ENCODE measurements around the gene SLC29A3. TPM values are rescaled to one million over a fixed set of nuclear protein-coding genes. Genes with fewer than 3 reads are reported as not detected.

Gene SLC29A3
- total RNA-seq, 1 experiment from 2014 or later = 35.7 TPM

GRCh38 chr10:71326464-71326881 is 7.4 kb downstream of the SLC29A3 start:
- Histone ChIP-seq H3K4me2 (no peak overlapping the region), H4K20me1 (ENCODE audit: insufficient read depth) (no peaks in the 10 kb centered on the region), H3K9me3 (ENCODE audit: insufficient read depth, low read depth) (no peaks in the 10 kb centered on the region), H3K4me1 (replicated peaks; ENCODE audit: insufficient read depth) (0 out of 2 replicates have a peak, but pooled peaks cover 3% of the 10 kb centered on the region), H3K79me2 (ENCODE audit: low read depth) (no peaks in the 10 kb centered on the region), H3K36me3 (ENCODE audit: low read depth) (peaks cover 17% of the 10 kb centered on the region; the same call in 1 of the 2 replicates), H3F3A (ENCODE audit: insufficient read depth, low read depth) (no peaks in the 10 kb centered on the region), H3K9me2 (ENCODE audit: insufficient read depth) (no peaks in the 10 kb centered on the region), H3K27me3 (ENCODE audit: insufficient read depth, low read depth) (no peaks in the 10 kb centered on the region), H2AFZ (no peak overlapping the region), H3K4me3 (no peak overlapping the region), H3K27ac (no peak overlapping the region)
- TF ChIP-seq EZH2 (IDR thresholded peaks at IDR 0.05; ENCODE audit: low read depth) (no peak), CTCF (conservative IDR thresholded peaks at IDR 0.05) (no peak)
- POLR2A ChIA-PET (ENCODE audit: unreplicated experiment) = no interaction called here
- CTCF ChIA-PET = no interaction called here
- intact Hi-C loops (cut with micrococcal nuclease; ENCODE audit: unreplicated experiment) = no loop called here
- DNase-seq = no peak
- no TSS peak for BruUV-seq (replicated peaks)

- no peaks in the 10 kb centered on the region for H3K36me3 ChIP-seq (ENCODE audit: low read depth)
- no peak overlapping the region for H3K4me2 ChIP-seq
- CTCF ChIA-PET = interaction anchor here (0.6 to 1.0 kb wide), 3 partner anchors 12 to 428 kb away, joined by 3 read pairs; partner anchors contain the start of gene SLC29A3
- no peak overlapping the region for H3K27ac ChIP-seq
- intact Hi-C loops (cut with micrococcal nuclease; ENCODE audit: unreplicated experiment) = loop anchor here (1.0 kb wide), 1 partner anchor 9 kb away; no protein-coding TSS in a partner anchor
- no TSS peak for BruUV-seq (replicated peaks)
- no peaks in the 10 kb centered on the region for H4K20me1 ChIP-seq (ENCODE audit: insufficient read depth)
- H2AFZ ChIP-seq = no peak overlapping the region
- no peaks in the 10 kb centered on the region for H3K9me2 ChIP-seq (ENCODE audit: insufficient read depth)
- POLR2A ChIA-PET (ENCODE audit: unreplicated experiment) = interaction anchor here (0.5 to 0.7 kb wide), 2 partner anchors 12 to 668 kb away, joined by 3 to 4 read pairs; no protein-coding TSS in a partner anchor
- no peak for DNase-seq
- no peak for TF ChIP-seq EZH2 (IDR thresholded peaks at IDR 0.05; ENCODE audit: low read depth)
- no peak for TF ChIP-seq CTCF (conservative IDR thresholded peaks at IDR 0.05)
- peaks cover 6% of the 10 kb centered on the region for H3K79me2 ChIP-seq (ENCODE audit: low read depth)
- H3F3A ChIP-seq (ENCODE audit: insufficient read depth, low read depth) = peaks cover 5% of the 10 kb centered on the region; the same call in 1 of the 2 replicates
- H3K9me3 ChIP-seq (ENCODE audit: insufficient read depth, low read depth) = no peaks in the 10 kb centered on the region
- H3K4me1 ChIP-seq (replicated peaks; ENCODE audit: insufficient read depth) = peaks cover 11% of the 10 kb centered on the region
- no peaks in the 10 kb centered on the region for H3K27me3 ChIP-seq (ENCODE audit: insufficient read depth, low read depth)
- H3K4me3 ChIP-seq = no peak overlapping the region
Measured at GRCh38 chr10:71330789-71331404, 11.8 kb downstream of the SLC29A3 start.

DNA sequence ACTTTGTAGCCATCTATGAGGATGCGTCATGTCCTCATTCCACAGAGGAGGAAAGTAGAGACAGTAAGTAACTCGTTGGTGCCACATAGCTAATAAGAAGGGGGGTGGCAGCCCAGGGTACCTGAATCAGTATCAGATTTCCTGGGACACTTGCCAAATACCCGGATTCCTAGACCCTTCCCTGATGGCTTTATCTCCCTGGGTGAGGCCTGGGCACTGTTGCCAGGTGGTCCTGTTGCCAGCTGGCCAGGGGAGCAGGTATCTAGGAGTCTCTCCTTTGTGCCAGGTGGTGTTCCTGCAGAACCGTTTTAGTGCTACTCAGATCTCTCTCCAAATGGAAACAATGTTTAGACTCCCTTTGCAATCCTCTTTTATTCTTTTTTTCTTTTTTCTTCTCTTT is 12.7 kb downstream of the SLC29A3 start:
- intact Hi-C loops (cut with micrococcal nuclease; ENCODE audit: unreplicated experiment) = loop anchor here (1.0 kb wide), 1 partner anchor 9 kb away; no protein-coding TSS in a partner anchor

More for the DNA sequence above, 12.7 kb downstream of the SLC29A3 start:
- Histone ChIP-seq H3F3A (ENCODE audit: insufficient read depth, low read depth) (peaks cover 9% of the 10 kb centered on the region; the same call in 1 of the 2 replicates), H3K27ac (no peak overlapping the region), H2AFZ (no peak overlapping the region), H3K4me1 (replicated peaks; ENCODE audit: insufficient read depth) (peaks cover 20% of the 10 kb centered on the region), H3K4me2 (no peak overlapping the region), H3K36me3 (ENCODE audit: low read depth) (no peaks in the 10 kb centered on the region), H3K9me2 (ENCODE audit: insufficient read depth) (no peaks in the 10 kb centered on the region), H4K20me1 (ENCODE audit: insufficient read depth) (no peaks in the 10 kb centered on the region), H3K79me2 (ENCODE audit: low read depth) (peaks cover 6% of the 10 kb centered on the region), H3K27me3 (ENCODE audit: insufficient read depth, low read depth) (no peaks in the 10 kb centered on the region), H3K9me3 (ENCODE audit: insufficient read depth, low read depth) (no peaks in the 10 kb centered on the region), H3K4me3 (no peak overlapping the region)
- no TSS peak for BruUV-seq (replicated peaks)
- ChIA-PET POLR2A (ENCODE audit: unreplicated experiment) (interaction anchor here (0.5 to 0.7 kb wide), 3 partner anchors 12 to 667 kb away, joined by 3 to 4 read pairs (median 3); no protein-coding TSS in a partner anchor), CTCF (interaction anchor here (0.6 to 1.0 kb wide), 3 partner anchors 13 to 429 kb away, joined by 3 read pairs; partner anchors contain the start of gene SLC29A3)
- DNase-seq = peak; percentile 45 to 79
- TF ChIP-seq EZH2 (IDR thresholded peaks at IDR 0.05; ENCODE audit: low read depth) = no peak
- no peak for TF ChIP-seq CTCF (conservative IDR thresholded peaks at IDR 0.05)
